CD8-positive, alpha-beta memory T cell (primary cell): ENCODE data around the gene TESK2. TPM values are rescaled to one million over a fixed set of nuclear protein-coding genes. Genes with fewer than 3 reads are reported as not detected.

ENCODE experiments used
- CTCF ChIA-PET: fragments of 350-600 bp; sonication (Branson Sonifier 250); formaldehyde crosslinking; loops from one replicate; lab custom pipeline; 2021; ENCODE audit warnings: antibody characterized with exemption; lab: Charles Lee
- POLR2A ChIA-PET: fragments of 350-600 bp; sonication (Branson Sonifier 250); formaldehyde crosslinking; loops from one replicate; lab custom pipeline; 2021; ENCODE audit warnings: antibody characterized with exemption; lab: Charles Lee
- DNase-seq, 5 donors: peaks; one replicate each; pipeline versions ENCODE4 v3.0.0 to v3.0.0-alpha.2; 2020 to 2022; ENCODE audit warnings: mixed read lengths in 1 of 5
- H3K27ac ChIP-seq: one replicate; pipeline ENCODE4 v1.7.0; 2013; ENCODE audit warnings: low read depth, mild to moderate bottlenecking, low read length, moderate library complexity
- H3K27me3 ChIP-seq: 2 replicates; pipeline ENCODE4 v1.7.0; 2013; ENCODE audit warnings: low read length, mild to moderate bottlenecking; ENCODE audit not compliant: insufficient read depth, poor library complexity, severe bottlenecking
- H3K36me3 ChIP-seq: 2 replicates; pipeline ENCODE4 v1.7.0; 2013; ENCODE audit warnings: mild to moderate bottlenecking, low read length, moderate library complexity; ENCODE audit not compliant: insufficient read depth
- H3K4me1 ChIP-seq: 2 replicates; pipeline ENCODE4 v1.7.0; 2013; ENCODE audit warnings: mild to moderate bottlenecking, low read length, moderate library complexity; ENCODE audit not compliant: insufficient read depth
- H3K4me3 ChIP-seq: 2 replicates; pipeline ENCODE4 v1.7.0; 2013; ENCODE audit warnings: mild to moderate bottlenecking, low read length
- H3K9me3 ChIP-seq: 2 replicates; pipeline ENCODE4 v1.7.0; 2013; ENCODE audit warnings: mild to moderate bottlenecking, low read length
- H3K27ac Mint-ChIP-seq, 8 donors: one replicate each; pipeline ENCODE4 v1.8.0; 2020 to 2021; ENCODE audit warnings: mixed read lengths in 8 of 8, mild to moderate bottlenecking in 6 of 8, inconsistent platforms in 3 of 8, moderate library complexity in 3 of 8
- H3K27me3 Mint-ChIP-seq, 2 donors: one replicate each; pipeline ENCODE4 v1.8.0; 2020 to 2021; ENCODE audit warnings: mixed read lengths in 2 of 2, mild to moderate bottlenecking in 1 of 2, moderate library complexity in 1 of 2
- H3K36me3 Mint-ChIP-seq, 3 donors: one replicate each; pipeline ENCODE4 v1.8.0; 2020 to 2021; ENCODE audit warnings: mixed read lengths in 3 of 3, inconsistent platforms in 1 of 3, mild to moderate bottlenecking in 1 of 3
- H3K4me1 Mint-ChIP-seq, 3 donors: one replicate each; pipeline ENCODE4 v1.8.0; 2020 to 2021; ENCODE audit warnings: mixed read lengths in 3 of 3, inconsistent platforms in 1 of 3, mild to moderate bottlenecking in 1 of 3
- H3K4me3 Mint-ChIP-seq, 7 donors: one replicate each; pipeline ENCODE4 v1.8.0; 2020 to 2021; ENCODE audit warnings: mixed read lengths in 7 of 7, mild to moderate bottlenecking in 6 of 7, moderate library complexity in 4 of 7, inconsistent platforms in 2 of 7
- H3K9me3 Mint-ChIP-seq, 5 donors: one replicate each; pipeline ENCODE4 v1.8.0; 2020 to 2022; ENCODE audit warnings: mixed read lengths in 5 of 5, mild to moderate bottlenecking in 3 of 5, moderate library complexity in 2 of 5, inconsistent platforms in 1 of 5
- polyA plus RNA-seq: library from polyadenylated mRNA; unstranded; fragments of 300-500 nt; fragmentation: Illumina TruSeq; gene quantifications from one replicate; pipeline ENCODE4 v1.2.3, GENCODE V29; 2021
- total RNA-seq, 2 experiments: library from RNA; stranded (reverse); gene quantifications; one replicate each; pipeline ENCODE4 v1.2.3, GENCODE V29; 2021

The TESK2 gene
- total and polyA plus RNA-seq, 3 experiments from 2014 or later = 2.9 to 3.6 (median 3.1) TPM

DNA sequence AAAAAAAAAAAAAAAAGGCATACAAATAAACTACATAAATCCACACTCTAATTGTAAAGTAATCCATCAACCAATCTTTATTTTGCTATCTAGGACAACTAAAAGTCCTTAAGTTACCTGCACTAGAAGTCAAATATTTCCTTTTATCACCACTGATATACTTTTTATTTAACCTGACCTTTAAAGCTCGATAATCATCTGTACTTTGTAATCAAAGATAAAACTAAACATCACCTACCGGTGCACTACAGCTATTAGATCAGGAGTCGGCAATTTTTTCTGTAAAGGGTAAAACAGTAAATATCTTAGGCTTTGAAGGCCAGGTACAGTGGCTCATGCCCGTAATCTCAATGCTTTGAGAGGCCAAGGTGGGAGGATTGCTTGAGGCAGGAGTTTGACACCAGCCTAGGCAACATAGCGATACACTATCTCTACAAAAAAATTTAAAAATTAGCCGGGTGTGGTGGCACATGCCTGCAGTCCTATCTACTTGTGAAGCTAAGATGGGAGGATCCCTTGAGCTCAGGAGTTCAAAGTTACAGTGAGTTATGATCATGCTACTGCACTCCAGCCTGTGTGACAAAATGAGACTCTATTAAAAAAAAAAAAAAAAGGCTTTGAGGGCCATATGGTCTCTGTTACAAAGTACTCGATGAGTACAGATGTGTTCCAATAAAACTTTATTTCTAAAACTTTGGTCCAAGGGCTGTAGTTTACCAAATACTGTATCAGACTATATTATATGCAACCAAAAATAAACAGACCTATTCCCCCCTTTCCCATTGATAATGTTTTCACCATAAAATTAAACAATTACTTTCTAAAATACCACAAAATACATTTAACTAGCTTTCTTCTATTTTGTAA is 47.1 kb downstream of the TESK2 start:
- no peak for DNase-seq
- Histone ChIP-seq H3K4me3 (no peak overlapping the region), H3K27ac (no peak overlapping the region), H3K4me1 (no peaks in the 10 kb centered on the region), H3K27me3 (no peaks in the 10 kb centered on the region), H3K36me3 (no peaks in the 10 kb centered on the region), H3K9me3 (no peaks in the 10 kb centered on the region)
- H3K36me3 Mint-ChIP-seq = peaks cover 0 to 7% (median 1%) of the 10 kb centered on the region in 3 donors
- CTCF ChIA-PET = no interaction called here
- no peaks in the 10 kb centered on the region for H3K27me3 Mint-ChIP-seq
- H3K27ac Mint-ChIP-seq = no peak overlapping the region
- H3K9me3 Mint-ChIP-seq = no peaks in the 10 kb centered on the region
- no peak overlapping the region for H3K4me3 Mint-ChIP-seq
- no peaks in the 10 kb centered on the region for H3K4me1 Mint-ChIP-seq
- POLR2A ChIA-PET = no interaction called here

DNA sequence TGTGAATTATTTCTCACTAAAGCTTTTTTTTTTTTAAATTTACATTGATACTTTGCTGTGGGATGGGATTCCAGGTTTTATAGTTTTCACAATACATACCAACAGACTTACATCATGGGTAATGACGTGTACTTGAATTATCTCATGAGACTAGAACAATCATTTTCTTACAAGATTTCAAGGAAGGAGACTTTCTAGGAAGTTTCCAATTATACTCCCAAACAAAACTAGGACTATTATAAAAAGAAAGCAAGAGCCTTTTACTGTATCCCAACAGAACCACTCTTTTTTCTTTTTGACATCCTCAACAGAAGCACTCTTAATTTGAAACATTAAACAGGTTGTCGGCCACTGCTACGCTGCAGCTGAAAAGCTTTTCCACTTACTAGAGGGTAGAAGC is 48.7 kb downstream of the TESK2 start:
- DNase-seq = no peak
- Histone ChIP-seq H3K36me3 (no peaks in the 10 kb centered on the region), H3K4me1 (no peaks in the 10 kb centered on the region), H3K4me3 (no peak overlapping the region), H3K9me3 (no peaks in the 10 kb centered on the region), H3K27me3 (no peaks in the 10 kb centered on the region), H3K27ac (no peak overlapping the region)
- ChIA-PET CTCF (no interaction called here), POLR2A (no interaction called here)
- Mint-ChIP-seq H3K9me3 (no peaks in the 10 kb centered on the region), H3K4me1 (no peaks in the 10 kb centered on the region), H3K27me3 (no peaks in the 10 kb centered on the region), H3K36me3 (peaks cover 0 to 3% (median 1%) of the 10 kb centered on the region in 3 donors), H3K27ac (no peak overlapping the region), H3K4me3 (no peak overlapping the region)

DNA sequence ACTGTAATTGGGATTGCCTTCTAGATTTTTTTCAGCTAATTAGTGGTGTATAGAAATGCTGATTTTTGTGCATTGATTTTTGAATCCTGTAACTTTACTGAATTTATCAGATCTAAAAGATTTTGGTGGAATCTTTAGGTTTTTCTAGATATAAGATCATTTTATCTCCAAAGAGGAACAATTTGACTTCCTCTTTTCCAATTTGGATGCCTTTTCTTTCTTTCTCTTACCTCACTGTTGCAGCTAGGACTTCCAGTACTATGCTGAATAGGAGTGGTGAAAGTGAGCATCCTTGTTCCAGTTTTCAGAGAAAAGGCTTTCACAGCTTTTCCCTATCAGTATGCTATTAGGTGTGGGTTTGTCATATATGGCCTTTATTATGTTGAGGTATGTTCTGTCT is 53.6 kb downstream of the TESK2 start:
- Mint-ChIP-seq H3K4me3 (no peak overlapping the region), H3K4me1 (no peaks in the 10 kb centered on the region), H3K27ac (no peak overlapping the region), H3K27me3 (no peaks in the 10 kb centered on the region), H3K36me3 (peaks cover 0 to 1% (median 0%) of the 10 kb centered on the region in 3 donors), H3K9me3 (no peaks in the 10 kb centered on the region)
- POLR2A ChIA-PET = no interaction called here
- DNase-seq = no peak
- Histone ChIP-seq H3K9me3 (no peaks in the 10 kb centered on the region), H3K4me1 (no peaks in the 10 kb centered on the region), H3K36me3 (no peaks in the 10 kb centered on the region), H3K27me3 (no peaks in the 10 kb centered on the region), H3K27ac (no peak overlapping the region), H3K4me3 (no peak overlapping the region)
- CTCF ChIA-PET = no interaction called here

DNA sequence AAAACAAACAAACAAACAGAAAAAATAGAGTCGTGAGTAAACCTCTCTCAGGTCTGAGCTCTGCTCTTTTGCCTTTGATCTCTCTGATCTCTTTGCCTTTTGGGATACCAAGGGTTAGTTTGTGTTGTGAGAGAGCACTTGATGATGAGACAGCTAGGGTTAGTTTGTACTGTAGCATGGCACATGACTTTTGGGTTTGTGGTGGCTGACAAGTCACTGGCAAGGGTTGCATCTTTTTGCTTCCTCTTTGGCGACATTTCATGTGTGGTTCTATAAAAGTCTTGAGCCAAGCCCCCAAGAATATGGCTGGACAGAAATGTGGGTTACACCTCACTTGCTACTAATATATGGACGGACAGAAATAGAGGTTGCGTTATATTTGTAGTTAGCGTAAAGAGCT is 60.5 kb downstream of the TESK2 start:
- no peak overlapping the region for H3K27ac ChIP-seq
- Mint-ChIP-seq H3K4me3 (no peak overlapping the region), H3K4me1 (no peaks in the 10 kb centered on the region), H3K36me3 (no peaks in the 10 kb centered on the region), H3K27me3 (no peaks in the 10 kb centered on the region), H3K9me3 (no peaks in the 10 kb centered on the region), H3K27ac (no peak overlapping the region)
- H3K4me3 ChIP-seq = no peak overlapping the region
- CTCF ChIA-PET = no interaction called here
- POLR2A ChIA-PET = no interaction called here
- no peaks in the 10 kb centered on the region for H3K4me1 ChIP-seq
- H3K36me3 ChIP-seq = no peaks in the 10 kb centered on the region
- no peaks in the 10 kb centered on the region for H3K27me3 ChIP-seq
- H3K9me3 ChIP-seq = no peaks in the 10 kb centered on the region
- no peak for DNase-seq

DNA sequence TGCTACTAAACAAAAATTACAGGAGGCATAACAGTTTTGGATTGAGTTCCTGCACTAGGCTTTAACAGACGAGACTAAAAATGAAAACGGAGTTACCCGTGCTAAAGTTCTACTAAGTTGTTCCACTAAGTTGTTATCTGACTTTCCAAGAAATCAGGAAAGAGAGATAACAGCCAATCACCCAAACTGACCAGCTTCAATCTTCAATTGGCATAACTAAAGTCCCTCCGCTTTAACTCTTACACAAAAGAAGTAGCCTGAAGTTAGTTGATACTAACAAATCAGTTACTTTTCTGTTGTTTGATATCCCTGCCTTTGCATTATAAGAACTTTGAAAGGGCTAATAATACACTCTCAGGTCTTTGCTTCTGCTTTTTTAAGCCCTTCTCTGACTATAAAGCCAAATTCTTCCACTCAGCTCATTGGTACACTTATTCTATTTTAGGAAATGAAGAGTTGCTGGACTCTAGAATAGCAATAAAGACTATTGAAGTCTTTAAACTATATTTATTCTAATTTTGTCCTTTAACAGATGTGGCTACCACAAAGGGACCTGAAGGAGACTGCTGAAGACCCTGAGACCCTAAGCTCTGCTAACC is 61.3 kb downstream of the TESK2 start:
- Histone ChIP-seq H3K36me3 (no peaks in the 10 kb centered on the region), H3K27me3 (no peaks in the 10 kb centered on the region), H3K27ac (no peak overlapping the region), H3K4me3 (no peak overlapping the region), H3K9me3 (no peaks in the 10 kb centered on the region), H3K4me1 (no peaks in the 10 kb centered on the region)
- H3K36me3 Mint-ChIP-seq = no peaks in the 10 kb centered on the region
- no peaks in the 10 kb centered on the region for H3K4me1 Mint-ChIP-seq
- ChIA-PET POLR2A (no interaction called here), CTCF (no interaction called here)
- no peaks in the 10 kb centered on the region for H3K27me3 Mint-ChIP-seq
- no peak overlapping the region for H3K4me3 Mint-ChIP-seq
- no peak overlapping the region for H3K27ac Mint-ChIP-seq
- no peaks in the 10 kb centered on the region for H3K9me3 Mint-ChIP-seq
- no peak for DNase-seq

DNA sequence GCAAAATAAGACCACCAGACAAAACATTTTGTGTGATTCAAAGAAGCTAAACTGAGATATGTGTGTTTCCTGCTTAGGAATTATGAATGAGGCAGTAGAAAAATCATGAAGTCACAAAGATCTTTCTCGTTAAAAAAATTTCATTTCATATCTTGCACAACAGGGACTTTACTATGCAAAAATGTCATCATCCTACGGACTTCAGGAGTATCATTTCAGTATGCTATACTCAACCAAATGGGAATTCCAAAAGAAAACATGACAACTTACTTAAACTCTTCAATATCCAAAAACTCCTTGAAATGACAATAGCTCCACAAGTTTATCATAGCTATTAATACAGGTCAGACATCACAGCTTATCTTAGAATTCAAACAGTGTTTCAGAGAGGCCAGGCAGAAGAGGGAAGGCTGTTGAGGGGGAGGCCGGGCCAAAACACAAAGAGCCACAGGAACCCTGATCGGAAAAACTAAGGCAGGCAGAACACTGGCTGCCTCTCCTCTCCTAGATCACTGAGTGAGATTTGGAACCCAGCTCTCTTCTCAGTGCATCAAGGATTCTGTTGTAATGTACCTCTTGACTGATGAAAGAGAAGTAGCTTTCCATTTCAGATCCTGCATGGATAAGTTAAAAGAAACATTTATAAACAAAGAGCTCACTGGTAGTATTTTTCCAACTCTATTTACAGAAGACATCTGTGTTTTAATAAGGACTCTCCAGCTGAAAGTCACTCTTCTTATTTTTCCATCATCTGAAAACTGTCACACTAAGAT is 66.9 kb downstream of the TESK2 start:
- Histone ChIP-seq H3K4me1 (no peaks in the 10 kb centered on the region), H3K36me3 (no peaks in the 10 kb centered on the region), H3K27me3 (no peaks in the 10 kb centered on the region), H3K27ac (no peak overlapping the region), H3K4me3 (no peak overlapping the region), H3K9me3 (no peaks in the 10 kb centered on the region)
- peaks cover 3 to 19% (median 13%) of the 10 kb centered on the region in 3 donors for H3K36me3 Mint-ChIP-seq
- H3K4me3 Mint-ChIP-seq = no peak overlapping the region
- POLR2A ChIA-PET = no interaction called here
- H3K9me3 Mint-ChIP-seq = peaks cover 0 to 9% (median 4%) of the 10 kb centered on the region in 5 donors
- no peak for DNase-seq
- peak overlapping the region in 1 of 8 donors; percentile 7 for H3K27ac Mint-ChIP-seq
- CTCF ChIA-PET = no interaction called here
- H3K4me1 Mint-ChIP-seq = no peaks in the 10 kb centered on the region
- H3K27me3 Mint-ChIP-seq = no peaks in the 10 kb centered on the region

DNA sequence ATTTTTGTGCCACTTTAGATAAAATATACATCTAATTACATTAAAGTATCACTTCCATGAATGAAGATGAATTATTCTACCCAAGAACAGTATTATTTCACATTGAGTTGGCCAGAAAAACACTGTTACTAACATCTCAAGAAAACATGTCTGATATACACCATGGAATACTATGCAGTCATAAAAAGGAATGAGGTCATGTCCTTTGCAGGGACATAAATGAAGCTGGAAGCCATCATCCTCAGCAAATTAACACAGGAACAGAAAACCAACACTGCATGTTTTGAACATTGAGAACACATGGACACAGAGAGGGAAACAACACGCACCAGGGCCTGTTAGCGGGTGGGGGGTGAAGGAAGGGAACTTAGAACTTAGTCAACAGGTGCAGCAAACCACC is 69.0 kb downstream of the TESK2 start:
- DNase-seq = no peak
- no peak overlapping the region for H3K27ac ChIP-seq
- no peaks in the 10 kb centered on the region for H3K9me3 ChIP-seq
- H3K4me1 ChIP-seq = no peaks in the 10 kb centered on the region
- ChIA-PET POLR2A (no interaction called here), CTCF (no interaction called here)
- Mint-ChIP-seq H3K27me3 (no peaks in the 10 kb centered on the region), H3K4me3 (no peak overlapping the region), H3K9me3 (peaks cover 0 to 9% (median 4%) of the 10 kb centered on the region in 5 donors), H3K36me3 (peaks cover 3 to 19% (median 13%) of the 10 kb centered on the region in 3 donors), H3K4me1 (no peaks in the 10 kb centered on the region), H3K27ac (peak overlapping the region in 1 of 8 donors; percentile 29)
- no peaks in the 10 kb centered on the region for H3K36me3 ChIP-seq
- H3K4me3 ChIP-seq = no peak overlapping the region
- H3K27me3 ChIP-seq = no peaks in the 10 kb centered on the region

DNA sequence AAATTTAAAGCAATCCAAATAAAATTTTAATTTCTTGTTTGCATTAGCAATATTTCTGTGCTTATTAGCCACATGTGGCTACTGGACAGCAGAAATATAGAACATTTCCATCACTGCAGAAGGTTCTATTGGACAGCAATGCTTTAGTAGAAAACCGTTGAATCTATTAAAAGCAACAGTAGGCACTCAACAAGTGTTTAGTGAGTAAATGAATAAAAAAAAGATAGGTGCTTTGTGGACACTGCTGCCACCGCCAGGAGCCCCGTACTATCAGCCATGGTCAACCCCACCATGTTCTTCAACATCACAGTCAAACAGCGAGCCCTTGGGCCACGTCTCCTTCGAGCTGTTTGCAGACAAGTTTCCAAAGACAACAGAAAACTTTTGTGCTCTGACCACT is 76.2 kb downstream of the TESK2 start:
- ChIA-PET POLR2A (no interaction called here), CTCF (interaction anchor here (0.8 kb wide), 1 partner anchor 20 kb away, joined by 4 read pairs; no protein-coding TSS in a partner anchor)
- Mint-ChIP-seq H3K9me3 (no peaks in the 10 kb centered on the region), H3K27me3 (no peaks in the 10 kb centered on the region), H3K4me3 (no peak overlapping the region), H3K27ac (no peak overlapping the region), H3K36me3 (peaks cover 0 to 2% (median 0%) of the 10 kb centered on the region in 3 donors), H3K4me1 (no peaks in the 10 kb centered on the region)
- DNase-seq = no peak
- no peaks in the 10 kb centered on the region for H3K27me3 ChIP-seq
- H3K9me3 ChIP-seq = no peaks in the 10 kb centered on the region
- H3K4me3 ChIP-seq = no peak overlapping the region
- no peak overlapping the region for H3K27ac ChIP-seq
- no peaks in the 10 kb centered on the region for H3K4me1 ChIP-seq
- H3K36me3 ChIP-seq = no peaks in the 10 kb centered on the region
